Bronchial epithelial cell (primary cell): Measurements from ENCODE around the gene FSTL4. TPM values are rescaled to one million over a fixed set of nuclear protein-coding genes. Genes with fewer than 3 reads are reported as not detected.
A peak's percentile ranks its signal among the peaks of the same experiment; 100 is the strongest.

ENCODE experiments used
- DNase-seq: peaks from one replicate; pipeline ENCODE4 v3.0.0-alpha.2; 2010; ENCODE audit warnings: low read depth
- FAIRE-seq: peaks from 2 replicates; lab custom pipeline; 2011; peaks lifted over from hg19 to GRCh38; lab: Jason Lieb, UNC
- H3K27me3 ChIP-seq: 2 replicates; pipeline ENCODE4 v1.5.1; 2011; ENCODE audit warnings: low read length; ENCODE audit not compliant: control insufficient read depth, insufficient read depth
- H3K36me3 ChIP-seq: 2 replicates; pipeline ENCODE4 v1.5.1; 2011; ENCODE audit warnings: low read length; ENCODE audit not compliant: control insufficient read depth, insufficient read depth
- H3K4me3 ChIP-seq: 2 replicates; pipeline ENCODE4 v1.5.1; 2011; ENCODE audit warnings: mild to moderate bottlenecking, low read depth, low read length, control low read depth
- total RNA-seq: library from RNA; depleted of rRNA; stranded (reverse); fragments of >200 nt; gene quantifications from 2 replicates; pipeline ENCODE4 v1.2.1, GENCODE V29; 2014
- TF ChIP-seq, protein P1 (sequence below): IDR thresholded peaks from 2 replicates; pipeline ENCODE4 v1.5.1; 2011; ENCODE audit warnings: mild to moderate bottlenecking, moderate library complexity, low read length, control low read depth, inconsistent platforms; ENCODE audit not compliant: insufficient read depth, severe bottlenecking

FSTL4 gene
- total RNA-seq, 1 donor from 2014 or later: not detected

DNA sequence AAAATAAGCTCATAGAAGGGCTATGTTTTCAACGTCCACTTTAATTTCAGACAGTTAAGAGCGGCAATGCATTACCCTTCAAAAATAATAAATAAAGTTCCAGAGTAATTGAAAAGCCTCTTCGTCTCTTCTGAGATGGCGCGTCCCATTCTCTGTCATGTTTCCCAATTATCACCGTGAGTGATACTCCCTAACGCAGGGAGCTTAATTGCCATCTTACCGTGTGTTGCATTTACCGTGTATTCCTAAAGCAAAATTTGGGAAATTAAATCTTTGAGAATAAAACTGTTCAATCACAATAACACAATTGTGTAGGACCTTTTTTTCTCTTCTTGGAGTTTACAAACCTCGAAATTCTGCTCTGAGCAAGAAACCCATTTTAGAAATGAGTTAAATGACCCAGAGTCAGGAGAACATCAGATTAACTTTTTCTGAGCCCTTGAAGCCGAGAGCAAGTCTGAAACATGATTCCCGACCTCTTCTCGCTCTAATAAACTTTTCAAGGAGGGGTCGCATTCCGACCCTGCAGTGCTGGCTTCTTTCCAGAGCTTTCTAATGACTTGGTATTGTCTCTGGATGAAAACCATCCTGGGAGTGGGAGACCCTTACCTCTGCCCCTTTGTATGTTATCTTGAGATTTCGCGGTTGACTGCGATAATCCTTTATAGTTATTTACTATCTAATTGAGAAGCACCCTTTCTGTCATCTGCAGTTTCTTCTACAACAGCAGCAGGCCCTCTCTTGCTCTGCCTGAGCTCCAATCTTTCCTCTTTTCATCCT is 251.5 kb downstream of the FSTL4 start:
- H3K36me3 ChIP-seq: no peaks in the 10 kb centered on the region
- H3K4me3 ChIP-seq: no peak overlapping the region
- DNase-seq (no peak), FAIRE-seq (no peak)
- H3K27me3 ChIP-seq: peaks cover 15% of the 10 kb centered on the region
- TF ChIP-seq, protein P1, sequence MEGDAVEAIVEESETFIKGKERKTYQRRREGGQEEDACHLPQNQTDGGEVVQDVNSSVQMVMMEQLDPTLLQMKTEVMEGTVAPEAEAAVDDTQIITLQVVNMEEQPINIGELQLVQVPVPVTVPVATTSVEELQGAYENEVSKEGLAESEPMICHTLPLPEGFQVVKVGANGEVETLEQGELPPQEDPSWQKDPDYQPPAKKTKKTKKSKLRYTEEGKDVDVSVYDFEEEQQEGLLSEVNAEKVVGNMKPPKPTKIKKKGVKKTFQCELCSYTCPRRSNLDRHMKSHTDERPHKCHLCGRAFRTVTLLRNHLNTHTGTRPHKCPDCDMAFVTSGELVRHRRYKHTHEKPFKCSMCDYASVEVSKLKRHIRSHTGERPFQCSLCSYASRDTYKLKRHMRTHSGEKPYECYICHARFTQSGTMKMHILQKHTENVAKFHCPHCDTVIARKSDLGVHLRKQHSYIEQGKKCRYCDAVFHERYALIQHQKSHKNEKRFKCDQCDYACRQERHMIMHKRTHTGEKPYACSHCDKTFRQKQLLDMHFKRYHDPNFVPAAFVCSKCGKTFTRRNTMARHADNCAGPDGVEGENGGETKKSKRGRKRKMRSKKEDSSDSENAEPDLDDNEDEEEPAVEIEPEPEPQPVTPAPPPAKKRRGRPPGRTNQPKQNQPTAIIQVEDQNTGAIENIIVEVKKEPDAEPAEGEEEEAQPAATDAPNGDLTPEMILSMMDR: no peak

DNA sequence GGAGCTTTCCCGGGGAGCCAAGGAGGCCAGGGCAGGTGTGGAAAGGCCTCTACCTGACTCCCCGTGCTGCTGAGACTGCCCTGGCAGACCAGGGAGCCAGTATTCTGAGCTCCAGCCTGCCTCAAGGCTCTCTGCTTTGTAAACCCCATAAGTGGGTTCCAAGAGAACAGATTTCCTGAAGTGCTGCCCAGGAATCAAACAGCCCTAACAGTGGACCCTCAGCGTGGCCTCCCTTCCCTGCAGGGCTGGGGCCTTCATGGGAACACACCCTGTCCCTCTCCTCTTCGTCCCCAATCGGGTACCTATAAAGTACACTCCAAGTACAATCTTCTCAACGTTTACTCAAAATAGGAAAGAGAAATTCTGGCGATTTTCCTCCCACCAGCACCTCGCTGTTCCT is 252.5 kb downstream of the FSTL4 start:
- FAIRE-seq (no peak), DNase-seq (no peak)
- TF ChIP-seq, protein P1: no peak
- no peaks in the 10 kb centered on the region for H3K36me3 ChIP-seq
- H3K27me3 ChIP-seq: peaks cover 15% of the 10 kb centered on the region
- no peak overlapping the region for H3K4me3 ChIP-seq

DNA sequence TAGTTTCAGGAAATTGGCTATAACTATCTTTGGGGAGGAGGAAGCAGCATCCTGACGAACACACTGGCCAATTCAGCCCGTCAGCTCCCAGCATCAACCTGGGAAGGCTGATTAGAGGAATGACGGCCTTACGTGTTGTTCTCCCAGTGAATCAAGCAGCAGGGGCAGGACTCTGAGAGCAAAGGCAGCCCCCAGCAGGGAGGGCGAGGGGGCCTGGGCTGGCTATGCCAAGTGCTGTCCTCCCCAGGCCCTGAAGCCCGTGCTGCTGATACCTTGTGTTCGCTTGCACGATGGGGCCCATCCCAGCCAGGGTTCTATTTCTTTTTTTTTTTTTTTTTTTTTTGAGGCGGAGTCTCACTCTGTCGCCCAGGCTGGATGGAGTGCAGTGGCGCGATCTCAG is 254.1 kb downstream of the FSTL4 start:
- TF ChIP-seq, protein P1: no peak
- H3K36me3 ChIP-seq: no peaks in the 10 kb centered on the region
- no peak for DNase-seq
- H3K4me3 ChIP-seq: no peak overlapping the region
- H3K27me3 ChIP-seq: peaks cover 15% of the 10 kb centered on the region
- FAIRE-seq: peak; percentile 43

DNA sequence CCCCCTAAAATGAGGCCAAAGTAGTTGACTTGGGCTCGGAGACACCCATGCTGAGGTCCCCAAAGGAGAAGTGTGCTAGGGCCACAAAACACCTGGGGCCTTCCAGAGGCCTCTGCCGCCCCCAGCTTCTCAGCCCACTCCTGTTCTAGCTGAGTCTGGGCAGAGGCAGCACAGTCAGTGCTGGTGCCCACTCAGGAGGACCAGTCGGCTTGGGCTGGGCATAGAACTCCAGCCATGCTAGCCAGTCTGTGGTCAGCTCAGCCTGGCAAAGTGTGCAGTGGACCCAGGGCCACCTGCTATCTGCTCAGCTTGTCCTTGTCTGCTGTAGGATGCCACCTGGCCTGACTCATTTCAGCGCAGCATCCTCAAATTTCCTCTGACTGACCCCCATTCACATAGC is 254.6 kb downstream of the FSTL4 start:
- H3K4me3 ChIP-seq: no peak overlapping the region
- H3K36me3 ChIP-seq: no peaks in the 10 kb centered on the region
- H3K27me3 ChIP-seq: peaks cover 15% of the 10 kb centered on the region
- TF ChIP-seq, protein P1: no peak
- no peak for FAIRE-seq
- no peak for DNase-seq

DNA sequence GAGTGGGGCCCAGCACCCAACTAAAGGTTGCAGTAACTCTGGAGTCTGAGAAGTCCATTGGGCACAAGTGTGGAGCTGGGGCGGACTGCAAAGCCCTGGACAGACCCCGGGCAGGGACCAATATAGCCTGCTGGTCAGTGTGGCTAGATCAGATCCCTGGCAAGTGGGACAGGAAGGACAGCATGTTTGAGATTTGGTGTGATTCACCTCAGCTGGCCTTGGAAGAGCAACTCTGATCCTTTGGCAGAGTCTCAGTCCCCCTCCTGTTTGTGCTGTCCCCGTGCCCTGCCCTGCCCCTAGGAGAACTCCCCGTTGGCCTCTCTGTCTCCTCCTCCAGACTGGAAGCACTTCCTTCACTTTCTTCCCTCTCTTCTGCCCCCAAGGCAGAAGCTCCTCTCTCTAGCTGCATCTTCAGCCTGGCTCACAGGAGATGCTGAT is 255.3 kb downstream of the FSTL4 start:
- no peak for DNase-seq

More for the DNA sequence above, 255.3 kb downstream of the FSTL4 start:
- FAIRE-seq: no peak
- TF ChIP-seq, protein P1: no peak
- Histone ChIP-seq H3K27me3 (peaks cover 11% of the 10 kb centered on the region), H3K36me3 (no peaks in the 10 kb centered on the region), H3K4me3 (no peak overlapping the region)
